ENCODE data around the gene CAPN2.

Gene CAPN2

DNA sequence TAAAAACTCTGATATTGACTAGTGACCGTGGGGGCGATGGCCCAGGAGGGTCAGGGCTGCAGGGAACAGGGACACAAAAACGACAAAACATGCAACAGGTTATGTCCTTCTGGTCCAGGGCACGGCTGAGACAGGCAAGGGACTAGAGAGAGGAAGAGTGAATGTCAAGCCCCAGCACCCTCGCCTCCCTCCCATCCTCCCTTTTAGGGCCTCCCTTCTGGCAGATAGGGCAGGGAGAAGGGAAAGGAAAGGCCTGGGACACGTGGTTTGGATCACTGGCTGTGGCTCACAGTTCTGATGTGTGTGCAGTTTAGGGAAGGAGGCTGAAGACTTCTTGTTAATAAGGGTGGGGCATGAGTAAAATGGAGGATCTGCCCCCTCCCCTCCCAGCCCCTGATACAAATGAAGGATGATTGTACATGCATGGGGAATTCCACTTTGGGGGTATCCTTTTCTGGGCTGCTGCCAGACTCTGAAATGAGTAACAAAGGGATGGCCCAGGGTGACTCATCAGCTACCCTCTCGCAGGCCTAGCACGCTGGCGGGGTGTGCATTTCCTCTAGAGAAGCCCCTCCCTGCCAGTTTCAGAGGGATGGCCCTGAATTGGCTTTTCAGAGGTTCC, 14.2 kb downstream of the CAPN2 start:
- POLR2A ChIA-PET: no interaction called here
- TF ChIP-seq, protein P1, sequence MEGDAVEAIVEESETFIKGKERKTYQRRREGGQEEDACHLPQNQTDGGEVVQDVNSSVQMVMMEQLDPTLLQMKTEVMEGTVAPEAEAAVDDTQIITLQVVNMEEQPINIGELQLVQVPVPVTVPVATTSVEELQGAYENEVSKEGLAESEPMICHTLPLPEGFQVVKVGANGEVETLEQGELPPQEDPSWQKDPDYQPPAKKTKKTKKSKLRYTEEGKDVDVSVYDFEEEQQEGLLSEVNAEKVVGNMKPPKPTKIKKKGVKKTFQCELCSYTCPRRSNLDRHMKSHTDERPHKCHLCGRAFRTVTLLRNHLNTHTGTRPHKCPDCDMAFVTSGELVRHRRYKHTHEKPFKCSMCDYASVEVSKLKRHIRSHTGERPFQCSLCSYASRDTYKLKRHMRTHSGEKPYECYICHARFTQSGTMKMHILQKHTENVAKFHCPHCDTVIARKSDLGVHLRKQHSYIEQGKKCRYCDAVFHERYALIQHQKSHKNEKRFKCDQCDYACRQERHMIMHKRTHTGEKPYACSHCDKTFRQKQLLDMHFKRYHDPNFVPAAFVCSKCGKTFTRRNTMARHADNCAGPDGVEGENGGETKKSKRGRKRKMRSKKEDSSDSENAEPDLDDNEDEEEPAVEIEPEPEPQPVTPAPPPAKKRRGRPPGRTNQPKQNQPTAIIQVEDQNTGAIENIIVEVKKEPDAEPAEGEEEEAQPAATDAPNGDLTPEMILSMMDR (IDR thresholded peaks at IDR 0.05; ENCODE audit: control extremely low read depth, extremely low read depth, low read depth, missing control alignments): no peak
- CTCF ChIA-PET: interaction anchor here (1.1 to 3.1 kb wide), 2 partner anchors 23 to 28 kb away, joined by 5 to 17 read pairs; no protein-coding TSS in a partner anchor
- peak; percentile 81 for DNase-seq (ENCODE audit: extremely low spot score)

DNA sequence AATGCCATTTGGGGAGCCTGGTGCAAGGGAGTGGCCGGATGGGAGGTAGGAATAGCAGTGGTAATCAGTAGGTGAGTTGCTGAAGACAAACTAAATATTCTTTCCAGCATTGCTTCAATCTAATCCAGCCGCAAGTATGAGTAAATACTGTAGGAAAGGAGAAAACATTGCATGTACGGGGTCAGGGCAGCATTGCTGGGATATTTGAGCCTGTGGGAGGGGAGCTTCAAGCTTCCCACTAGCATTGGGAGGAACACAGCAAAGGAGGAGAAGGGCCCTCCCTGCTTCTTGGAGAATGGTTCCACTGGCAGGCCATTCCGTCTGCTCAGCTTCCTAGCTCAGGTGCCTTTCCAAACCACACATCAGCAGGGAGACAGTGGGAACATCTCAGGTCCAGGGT, 15.2 kb downstream of the CAPN2 start:
- CTCF ChIA-PET: interaction anchor here (1.0 to 3.1 kb wide), 5 partner anchors 15 to 29 kb away, joined by 3 to 17 read pairs (median 3); no protein-coding TSS in a partner anchor
- TF ChIP-seq, protein P1 (IDR thresholded peaks at IDR 0.05; ENCODE audit: control extremely low read depth, extremely low read depth, low read depth, missing control alignments): no peak
- DNase-seq (ENCODE audit: extremely low spot score): no peak
- POLR2A ChIA-PET: no interaction called here

DNA sequence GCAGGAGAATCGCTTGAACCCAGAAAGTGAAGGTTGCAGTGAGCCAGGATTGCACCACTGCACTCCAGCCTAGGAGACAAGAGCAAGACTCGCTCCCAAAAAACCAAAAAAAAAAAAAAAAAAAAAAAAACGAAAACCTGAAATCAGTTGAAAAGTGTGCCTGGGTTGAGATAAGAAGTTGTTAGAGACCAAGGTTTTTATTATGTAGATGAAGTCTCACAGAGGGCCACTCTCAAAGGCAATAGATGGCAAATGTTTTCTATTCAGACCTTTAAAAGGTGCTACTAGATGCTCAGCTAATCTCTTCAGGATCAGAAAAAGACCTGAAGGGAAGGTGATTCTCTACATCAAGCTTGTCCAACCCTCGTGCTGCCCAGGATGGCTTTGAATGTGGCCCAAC, 17.6 kb downstream of the CAPN2 start:
- ChIA-PET CTCF (interaction anchor here (0.8 to 1.5 kb wide), 3 partner anchors 14 to 29 kb away, joined by 3 to 5 read pairs (median 4); no protein-coding TSS in a partner anchor), POLR2A (interaction anchor here (0.7 kb wide), 1 partner anchor 1988 kb away, joined by 6 read pairs; the partner anchor contains the start of gene DUSP10)
- TF ChIP-seq, protein P1 (IDR thresholded peaks at IDR 0.05; ENCODE audit: control extremely low read depth, extremely low read depth, low read depth, missing control alignments): no peak
- DNase-seq (ENCODE audit: extremely low spot score): no peak

DNA sequence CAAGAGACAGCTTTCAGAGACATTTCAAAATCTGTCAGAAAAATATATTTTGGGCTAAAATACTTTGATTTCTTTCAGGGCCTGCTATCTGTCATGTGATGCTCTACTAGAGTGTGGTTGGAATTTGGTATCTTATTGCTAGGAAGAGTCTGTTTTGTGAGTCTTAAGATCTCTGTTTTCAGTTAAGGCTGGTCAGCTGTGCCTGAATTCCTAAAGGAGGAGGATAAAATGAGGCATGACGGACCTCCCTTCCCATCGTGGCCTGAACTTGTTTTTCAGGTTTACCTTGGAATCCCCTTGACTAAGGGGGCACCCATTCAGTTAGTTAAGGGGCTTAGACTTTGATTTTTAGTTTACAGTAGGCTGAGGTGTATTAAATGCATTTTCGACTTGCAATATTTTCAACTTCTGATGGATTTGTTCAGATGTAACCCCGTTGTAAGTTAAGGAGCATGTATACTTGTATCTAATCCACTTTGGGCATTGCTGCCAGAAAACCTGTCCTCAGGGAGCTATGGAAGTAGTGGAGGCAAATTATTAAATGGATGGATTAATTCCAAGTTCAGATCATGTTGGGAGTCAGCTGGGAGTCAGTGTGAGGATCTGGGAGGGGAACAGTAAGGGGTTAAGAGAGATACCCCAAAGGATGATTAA, 18.3 kb downstream of the CAPN2 start:
- CTCF ChIA-PET: interaction anchor here (0.8 to 1.8 kb wide), 6 partner anchors 11 to 81 kb away, joined by 3 to 7 read pairs (median 3); no protein-coding TSS in a partner anchor
- no peak for DNase-seq (ENCODE audit: extremely low spot score)
- POLR2A ChIA-PET: interaction anchor here (0.7 kb wide), 1 partner anchor 1989 kb away, joined by 6 read pairs; the partner anchor contains the start of gene DUSP10
- TF ChIP-seq, protein P1 (IDR thresholded peaks at IDR 0.05; ENCODE audit: control extremely low read depth, extremely low read depth, low read depth, missing control alignments): no peak

DNA sequence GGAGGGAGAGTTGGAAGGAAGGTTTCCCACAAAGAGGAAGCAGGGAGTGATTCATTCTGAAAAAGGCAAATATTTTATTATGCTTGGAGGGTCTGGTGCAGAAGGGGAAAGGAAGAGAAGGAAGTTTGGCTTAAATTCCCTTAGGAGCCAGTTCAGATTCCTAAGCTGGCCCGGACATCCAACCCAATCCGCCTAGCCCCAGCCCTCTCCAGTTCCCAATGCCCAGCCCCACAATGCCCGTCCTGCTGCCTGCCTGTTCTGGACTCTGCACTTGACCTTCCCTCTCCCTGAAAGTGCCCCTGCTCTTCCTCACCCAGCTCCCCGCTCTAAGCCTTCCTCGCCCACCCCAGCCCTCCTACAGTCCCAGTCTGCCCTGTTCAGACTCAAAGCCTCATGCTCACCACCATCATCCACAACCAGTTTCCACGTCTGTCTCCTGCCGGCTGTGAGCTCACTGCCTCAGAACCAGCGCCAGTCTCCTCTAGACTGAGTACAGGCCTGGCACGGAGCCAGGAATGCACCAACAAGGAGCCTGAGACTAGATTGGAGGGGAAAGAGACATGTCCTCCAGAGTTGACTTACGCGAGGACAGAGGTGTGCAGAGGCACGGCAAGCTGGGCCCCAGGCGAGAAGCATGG, 18.9 kb downstream of the CAPN2 start:
- ChIA-PET CTCF (interaction anchor here (1.3 to 1.8 kb wide), 5 partner anchors 10 to 81 kb away, joined by 3 to 7 read pairs (median 3); no protein-coding TSS in a partner anchor), POLR2A (no interaction called here)
- TF ChIP-seq, protein P1 (IDR thresholded peaks at IDR 0.05; ENCODE audit: control extremely low read depth, extremely low read depth, low read depth, missing control alignments): no peak
- no peak for DNase-seq (ENCODE audit: extremely low spot score)

Data from GM10248 (cell line).